Natural killer cell (primary cell): ENCODE measurements around the gene VSIG10L. TPM values are rescaled to one million over a fixed set of nuclear protein-coding genes. Genes with fewer than 3 reads are reported as not detected.

Source experiments
- ATAC-seq, 3 donors: fragments of 150-1000 bp in 2 of 3; fragments of 200-7000 bp in 1 of 3; cut with Tn5 transposase; 1 replicate in 1 of 3; 2 replicates in 2 of 3; pipeline ENCODE4 v1.10.0; 2021; ENCODE audit warnings: mild to moderate bottlenecking in 2 of 3, moderate library complexity in 2 of 3
- DNase-seq, 2 donors: peaks; one replicate each; pipeline versions ENCODE4 v3.0.0 to v3.0.0-alpha.2; 2013 to 2021; ENCODE audit warnings: mixed read lengths in 1 of 2
- H3K27ac ChIP-seq: one replicate; pipeline ENCODE4 v1.5.1; 2013; ENCODE audit warnings: mild to moderate bottlenecking, low read length
- H3K27me3 ChIP-seq: one replicate; pipeline ENCODE4 v1.6.1; 2013; ENCODE audit warnings: low read length; ENCODE audit not compliant: control insufficient read depth, insufficient read depth
- H3K36me3 ChIP-seq: one replicate; pipeline ENCODE4 v1.6.1; 2013; ENCODE audit warnings: low read length; ENCODE audit not compliant: control insufficient read depth, insufficient read depth
- H3K4me1 ChIP-seq: one replicate; pipeline ENCODE4 v1.6.1; 2013; ENCODE audit warnings: low read length; ENCODE audit not compliant: control insufficient read depth, insufficient read depth
- H3K4me3 ChIP-seq: one replicate; pipeline ENCODE4 v1.5.1; 2013; ENCODE audit warnings: low read length
- H3K9me3 ChIP-seq: one replicate; pipeline ENCODE4 v1.6.1; 2013; ENCODE audit warnings: low read length; ENCODE audit not compliant: control insufficient read depth, insufficient read depth
- H3K27ac Mint-ChIP-seq, 2 donors: one replicate each; pipeline ENCODE4 v1.8.0; 2022; ENCODE audit warnings: mild to moderate bottlenecking in 2 of 2, mixed read lengths in 2 of 2, moderate library complexity in 1 of 2
- H3K27me3 Mint-ChIP-seq, 2 donors: one replicate each; pipeline ENCODE4 v1.8.0; 2022; ENCODE audit warnings: low read depth in 2 of 2, mixed read lengths in 2 of 2
- H3K36me3 Mint-ChIP-seq: one replicate; pipeline ENCODE4 v1.8.0; 2022; ENCODE audit warnings: mixed read lengths
- H3K4me1 Mint-ChIP-seq, 2 donors: one replicate each; pipeline ENCODE4 v1.8.0; 2022; ENCODE audit warnings: mixed read lengths in 2 of 2
- H3K4me3 Mint-ChIP-seq: one replicate; pipeline ENCODE4 v1.8.0; 2022; ENCODE audit warnings: mild to moderate bottlenecking, moderate library complexity, mixed read lengths
- H3K9me3 Mint-ChIP-seq, 2 donors: one replicate each; pipeline ENCODE4 v1.8.0; 2022; ENCODE audit warnings: mixed read lengths in 2 of 2
- CTCF ChIP-seq: fragments of 200-600 bp; IDR thresholded peaks from one replicate; pipeline ENCODE4 v1.8.0; 2022; ENCODE audit warnings: antibody characterized with exemption
- WGBS: methylation state at CpG from one replicate; pipeline ENCODE4 v1.1.7; 2013; ENCODE audit warnings: missing lambda C conversion rate; ENCODE audit not compliant: insufficient coverage; 5-methylcytosine and 5-hydroxymethylcytosine counted together
- intact Hi-C: fragments of 100-400 bp; cut with micrococcal nuclease; formaldehyde crosslinking; loops from one replicate; pipeline ENCODE4 v1.14.2; 2022
- total RNA-seq, 4 donors: library from RNA; stranded (reverse); fragments of 120-200 nt in 1 of 4; gene quantifications; one replicate each; pipeline versions ENCODE4 v1.2.3 to v1.2.4, GENCODE V29; 2013 to 2022

The VSIG10L gene
- total RNA-seq, 3 donors from 2014 or later (not counting 1 experiment from before 2014, with no cell fraction given): 0.52 to 0.68 TPM; not detected in 1

DNA sequence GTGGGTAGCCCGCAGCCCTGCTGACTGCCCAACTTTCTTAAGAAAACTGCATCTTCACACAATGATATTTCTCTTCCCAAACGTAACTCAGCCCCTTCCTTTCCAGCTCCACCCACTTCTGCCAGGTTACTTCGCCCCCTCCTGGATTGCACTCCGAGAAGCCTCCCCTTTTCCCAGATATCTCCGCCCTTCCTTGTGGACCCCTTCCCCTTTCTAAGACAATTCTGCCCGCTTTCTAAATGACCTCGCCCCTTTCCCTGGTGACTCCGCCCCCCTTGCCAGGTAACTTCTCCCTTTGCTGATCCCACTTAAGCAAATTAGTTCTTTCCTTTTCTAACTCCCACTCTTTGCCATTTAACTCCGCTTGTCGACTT, 2.6 kb downstream of the VSIG10L start:
- ATAC-seq (no peak), DNase-seq (no peak)
- Mint-ChIP-seq H3K27ac (peak overlapping the region; percentile 14 to 87), H3K9me3 (no peaks in the 10 kb centered on the region), H3K36me3 (no peaks in the 10 kb centered on the region), H3K4me1 (peaks cover 8 to 26% of the 10 kb centered on the region in 2 donors), H3K27me3 (peaks cover 0 to 14% of the 10 kb centered on the region in 2 donors), H3K4me3 (peak overlapping the region; percentile 87)
- WGBS: under 1% methylated on average over 10 of the region's 10 CpGs
- Histone ChIP-seq H3K27ac (no peak overlapping the region), H3K36me3 (no peaks in the 10 kb centered on the region), H3K4me1 (peaks cover 27% of the 10 kb centered on the region), H3K4me3 (peak overlapping the region; percentile 47), H3K9me3 (no peaks in the 10 kb centered on the region), H3K27me3 (no peaks in the 10 kb centered on the region)
- no peak for TF ChIP-seq CTCF
- intact Hi-C loops: loop anchor here (1.0 to 2.0 kb wide), 3 partner anchors 28 to 102 kb away; partner anchors contain the start of gene ETFB

- Mint-ChIP-seq H3K27ac (peak overlapping the region; percentile 14 to 87), H3K27me3 (peaks cover 0 to 16% of the 10 kb centered on the region in 2 donors), H3K9me3 (no peaks in the 10 kb centered on the region), H3K4me3 (peak overlapping the region; percentile 87), H3K36me3 (no peaks in the 10 kb centered on the region), H3K4me1 (peaks cover 8 to 26% of the 10 kb centered on the region in 2 donors)
- Histone ChIP-seq H3K4me3 (peak overlapping the region; percentile 47), H3K4me1 (peaks cover 23% of the 10 kb centered on the region), H3K9me3 (no peaks in the 10 kb centered on the region), H3K27ac (no peak overlapping the region), H3K27me3 (no peaks in the 10 kb centered on the region), H3K36me3 (no peaks in the 10 kb centered on the region)
- TF ChIP-seq CTCF: peak; percentile 95
- WGBS: 2% methylated on average over 41 of the region's 43 CpGs
- peak; percentile 81 to 87 (median 82) for ATAC-seq
- intact Hi-C loops: loop anchor here (1.0 to 2.0 kb wide), 7 partner anchors 28 to 319 kb away; partner anchors contain the start of gene ETFB
- peak; percentile 86 to 92 for DNase-seq
Observed at GRCh38 chr19:51338563-51339312, 3.2 kb downstream of the VSIG10L start.

- peaks cover 8 to 26% of the 10 kb centered on the region in 2 donors for H3K4me1 Mint-ChIP-seq
- H3K36me3 ChIP-seq: no peaks in the 10 kb centered on the region
- H3K9me3 Mint-ChIP-seq: no peaks in the 10 kb centered on the region
- H3K27me3 Mint-ChIP-seq: peaks cover 0 to 17% of the 10 kb centered on the region in 2 donors
- ATAC-seq (no peak), DNase-seq (no peak)
- no peaks in the 10 kb centered on the region for H3K27me3 ChIP-seq
- peaks cover 23% of the 10 kb centered on the region for H3K4me1 ChIP-seq
- peak overlapping the region in 1 of 2 donors; percentile 87 for H3K27ac Mint-ChIP-seq
- TF ChIP-seq CTCF: no peak
- WGBS: 90% methylated on average over 18 of the region's 19 CpGs
- no peak overlapping the region for H3K4me3 ChIP-seq
- H3K9me3 ChIP-seq: no peaks in the 10 kb centered on the region
- H3K4me3 Mint-ChIP-seq: no peak overlapping the region
- no peaks in the 10 kb centered on the region for H3K36me3 Mint-ChIP-seq
- intact Hi-C loops: loop anchor here (1.0 to 2.0 kb wide), 5 partner anchors 29 to 319 kb away; partner anchors contain the start of gene ETFB
- no peak overlapping the region for H3K27ac ChIP-seq
Observed at GRCh38 chr19:51337861-51338562, 3.9 kb downstream of the VSIG10L start.
